Activated T-helper 1 cell treated with Interleukin-2 at 50 U/mL for 16 hours (primary cell): ENCODE data around the gene TLE5.
"Not testable (repeated sequence)": the region's sequence is repeated elsewhere in the genome, so short reads cannot be mapped to it uniquely, and the experiment has no call there.

Experiments used
- DNase-seq: peaks from one replicate; pipeline ENCODE4 v3.0.0-alpha.2; 2020; ENCODE audit warnings: low read depth

Gene TLE5

GRCh38 chr19:3061182-3062161 lies 823 bp downstream of the TLE5 start:
- peak; percentile 79 for DNase-seq

DNA sequence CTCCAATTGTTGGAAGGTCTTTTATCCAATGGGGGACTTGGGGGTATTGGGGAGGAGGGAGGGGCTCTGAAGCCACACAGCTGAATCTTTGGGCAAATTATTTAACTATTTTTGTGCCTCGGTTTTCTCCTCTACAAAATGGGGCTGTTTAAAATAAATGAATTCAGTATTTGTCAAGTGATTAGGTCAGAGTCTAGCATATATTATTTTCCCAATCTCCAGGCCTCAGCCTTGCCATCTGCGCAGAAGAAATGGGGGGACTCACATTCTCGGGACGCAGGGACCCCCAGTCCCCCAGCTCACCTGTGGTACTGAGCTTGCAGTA lies 1.5 kb downstream of the TLE5 start:
- DNase-seq, result no peak

DNA sequence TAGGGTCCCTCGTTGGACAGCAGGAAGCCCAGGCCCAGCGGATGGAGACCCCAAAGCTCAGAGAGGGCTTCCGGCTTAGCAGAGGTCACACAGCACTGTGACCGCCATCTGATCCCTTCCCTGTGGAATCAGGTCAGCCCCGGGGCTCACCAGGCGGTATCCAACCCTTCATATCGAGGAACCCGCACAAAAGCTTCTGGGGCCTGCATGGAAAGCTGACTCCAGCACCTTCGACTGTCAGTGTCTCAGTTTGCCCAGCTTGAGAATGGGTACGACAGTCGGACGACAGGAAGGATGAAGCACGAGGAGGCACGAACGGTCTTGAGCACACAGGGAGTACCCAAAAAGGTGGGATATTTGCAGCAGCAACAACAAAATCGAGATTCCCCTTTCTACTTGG lies 2.6 kb downstream of the TLE5 start:
- DNase-seq, result no peak

- no peak for DNase-seq
Measured at GRCh38 chr19:3058821-3059314, 3.4 kb downstream of the TLE5 start.

GRCh38 chr19:3058009-3058820 lies 4.1 kb downstream of the TLE5 start:
- DNase-seq, result no peak

GRCh38 chr19:3057275-3057714 lies 5.0 kb downstream of the TLE5 start:
- no peak for DNase-seq

DNA sequence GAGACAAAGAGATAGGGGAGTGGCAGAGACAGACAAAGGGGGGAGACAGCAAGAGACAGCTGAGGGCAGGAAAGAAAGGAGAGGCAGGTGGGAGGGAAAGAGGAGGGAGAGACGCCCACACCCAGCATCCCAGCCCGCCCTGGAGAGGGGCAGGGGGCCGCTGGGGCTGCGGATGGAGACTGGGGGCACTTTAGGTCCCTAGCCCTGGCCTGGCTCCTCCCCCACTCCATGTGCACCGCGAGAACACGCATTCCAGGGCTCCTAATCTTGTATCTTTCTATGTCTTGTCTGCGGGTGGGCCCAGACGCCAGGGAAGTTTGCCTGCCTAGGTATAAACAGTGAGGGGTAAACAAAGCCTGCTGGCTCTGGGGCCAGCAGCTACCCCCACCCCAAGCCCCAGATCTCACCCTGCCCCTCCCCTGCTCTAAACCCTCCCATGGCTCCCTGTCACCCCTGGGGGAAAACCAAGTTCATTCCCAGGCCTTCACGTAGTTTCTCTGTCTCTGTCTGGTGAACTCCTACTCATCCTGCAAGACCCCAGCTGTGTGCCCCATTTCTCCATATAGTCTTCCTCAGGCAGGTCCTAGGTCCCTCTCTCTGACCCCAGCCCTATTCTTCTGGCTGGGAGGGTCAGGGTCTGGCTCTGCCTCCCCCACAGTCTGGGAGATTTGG lies 5.7 kb downstream of the TLE5 start:
- no peak for DNase-seq

DNA sequence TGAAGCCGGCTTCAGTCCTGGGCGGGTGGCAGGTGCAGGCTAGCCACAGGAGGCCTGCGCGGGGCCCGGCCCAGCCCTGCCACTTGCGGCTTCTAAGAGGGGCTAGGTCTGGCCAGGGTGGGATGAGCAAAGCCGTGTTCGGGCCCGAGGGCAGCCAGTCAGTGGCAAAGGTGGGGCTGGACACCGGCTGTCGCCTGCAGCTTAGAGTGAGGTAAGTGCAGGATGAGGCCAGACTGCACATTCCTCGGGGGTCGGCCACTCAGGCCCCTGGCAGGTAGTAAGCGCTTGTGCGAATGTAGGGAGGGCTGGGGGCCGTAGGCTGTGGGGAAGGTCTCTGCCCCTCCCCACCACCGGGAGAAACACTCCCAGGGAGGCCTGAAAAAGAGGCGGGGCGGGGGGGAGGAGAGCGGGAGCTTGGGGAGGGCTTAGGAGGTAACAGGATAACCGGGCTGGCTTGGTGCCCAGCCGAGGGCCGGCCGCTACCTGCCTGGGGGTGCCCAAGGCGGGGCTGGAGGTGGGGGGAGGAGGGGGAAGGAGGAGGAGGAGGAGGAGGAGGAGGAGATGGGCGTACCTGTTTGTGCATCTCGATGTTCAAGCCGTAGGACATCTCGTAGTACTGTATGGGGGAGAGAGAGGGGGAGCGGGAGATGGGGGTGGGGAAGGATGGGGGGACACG lies 6.4 kb downstream of the TLE5 start:
- no peak for DNase-seq

- no peak for DNase-seq
Measured at GRCh38 chr19:3054972-3055740, 7.1 kb downstream of the TLE5 start.

- DNase-seq, result no peak
Measured at GRCh38 chr19:3054265-3054971, 7.9 kb downstream of the TLE5 start.

GRCh38 chr19:3053780-3054179 lies 8.5 kb downstream of the TLE5 start:
- no peak for DNase-seq

DNA sequence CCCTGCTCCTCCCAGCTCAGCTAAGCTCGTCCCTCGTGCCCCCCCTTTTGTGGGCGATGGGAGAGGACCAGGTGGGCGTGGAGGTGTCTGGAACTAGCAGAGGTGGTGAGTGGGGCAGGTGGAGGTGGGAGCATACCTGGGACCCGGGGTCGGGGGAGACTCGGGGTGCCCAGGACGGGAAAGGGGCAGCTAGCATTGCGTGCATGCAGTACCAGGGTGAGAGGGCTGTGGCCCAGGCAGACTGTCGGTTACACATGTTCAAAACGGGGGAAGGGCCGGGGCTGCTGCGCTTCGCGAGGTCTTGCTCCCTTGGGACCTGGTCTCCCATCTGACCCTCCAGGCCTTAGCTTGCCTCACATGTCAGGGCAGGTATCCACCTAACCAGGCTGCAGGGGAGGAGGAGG lies 9.1 kb downstream of the TLE5 start:
- no peak for DNase-seq

GRCh38 chr19:3050016-3050415 lies 12.3 kb downstream of the TLE5 start:
- not testable (repeated sequence) for DNase-seq

DNA sequence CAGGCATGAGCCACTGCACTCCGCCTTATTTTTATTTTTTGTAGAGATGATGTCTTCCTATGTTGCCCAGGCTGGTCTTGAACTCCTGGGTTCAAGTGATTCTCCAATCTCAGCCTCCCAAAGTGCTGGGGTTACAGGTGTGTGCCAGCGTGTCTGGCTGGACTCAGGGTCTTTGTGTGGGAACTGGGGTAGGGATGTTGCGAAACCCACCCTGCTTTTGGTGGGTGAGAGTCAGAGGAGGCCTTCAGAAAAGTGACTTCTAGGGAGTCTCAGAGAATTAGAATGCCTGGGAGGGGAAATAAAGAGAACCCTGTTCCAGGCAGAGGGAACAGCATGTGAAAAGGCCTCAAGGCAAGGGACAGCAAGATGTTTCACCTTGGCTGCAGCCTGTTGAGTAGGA lies 13.2 kb downstream of the TLE5 start:
- no peak for DNase-seq

DNA sequence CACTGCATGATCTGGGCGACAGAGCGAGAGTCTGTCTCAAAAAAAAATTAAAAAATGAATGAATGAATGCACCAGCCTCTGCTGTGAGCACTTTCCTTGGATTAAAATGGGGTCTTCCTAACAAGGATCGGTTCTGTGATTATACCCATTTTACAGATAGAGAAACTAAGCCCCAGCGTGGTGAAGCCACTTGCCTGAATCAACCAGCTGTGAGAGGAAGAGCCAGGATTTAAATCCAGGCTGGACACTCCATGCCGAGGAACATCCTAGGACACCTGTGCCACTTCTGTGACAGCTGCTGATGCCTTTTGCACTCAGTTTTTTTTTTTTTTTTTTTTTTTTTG lies 14.1 kb downstream of the TLE5 start:
- no peak for DNase-seq

DNA sequence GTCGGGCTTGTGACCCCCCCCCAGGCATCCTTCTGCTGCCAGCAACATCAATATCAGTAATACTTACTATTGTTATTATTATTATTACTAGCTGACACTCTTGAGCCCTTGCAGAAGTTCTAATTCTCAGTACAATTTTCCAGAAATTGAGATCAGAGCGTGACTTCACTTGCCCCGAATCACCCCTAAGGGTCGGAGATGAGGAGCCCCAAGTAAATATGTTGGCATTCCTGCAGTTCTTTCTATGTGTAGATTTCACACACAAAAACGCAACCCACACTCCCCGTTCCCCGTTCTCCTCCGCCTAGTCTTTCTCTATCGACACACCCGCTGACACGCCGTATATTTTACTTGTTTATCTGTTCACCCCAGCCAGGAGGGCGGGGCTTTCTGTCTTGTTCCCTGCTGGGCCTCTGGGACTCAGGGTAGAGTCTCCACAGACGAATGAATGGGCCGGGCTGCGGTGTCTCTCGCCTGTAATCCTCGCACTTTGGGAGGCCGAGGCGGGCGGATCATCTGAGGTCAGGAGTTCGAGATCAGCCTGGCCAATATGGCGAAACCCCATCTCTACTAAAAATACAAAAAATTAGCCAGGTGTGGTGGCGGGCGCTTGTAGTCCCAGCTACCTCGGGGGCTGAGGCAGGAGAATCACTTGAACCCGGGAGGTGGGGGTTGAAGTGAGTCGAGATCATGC lies 14.7 kb downstream of the TLE5 start:
- peak; percentile 56 for DNase-seq

- no peak for DNase-seq
Measured at GRCh38 chr19:3046698-3047495, 15.4 kb downstream of the TLE5 start.

DNA sequence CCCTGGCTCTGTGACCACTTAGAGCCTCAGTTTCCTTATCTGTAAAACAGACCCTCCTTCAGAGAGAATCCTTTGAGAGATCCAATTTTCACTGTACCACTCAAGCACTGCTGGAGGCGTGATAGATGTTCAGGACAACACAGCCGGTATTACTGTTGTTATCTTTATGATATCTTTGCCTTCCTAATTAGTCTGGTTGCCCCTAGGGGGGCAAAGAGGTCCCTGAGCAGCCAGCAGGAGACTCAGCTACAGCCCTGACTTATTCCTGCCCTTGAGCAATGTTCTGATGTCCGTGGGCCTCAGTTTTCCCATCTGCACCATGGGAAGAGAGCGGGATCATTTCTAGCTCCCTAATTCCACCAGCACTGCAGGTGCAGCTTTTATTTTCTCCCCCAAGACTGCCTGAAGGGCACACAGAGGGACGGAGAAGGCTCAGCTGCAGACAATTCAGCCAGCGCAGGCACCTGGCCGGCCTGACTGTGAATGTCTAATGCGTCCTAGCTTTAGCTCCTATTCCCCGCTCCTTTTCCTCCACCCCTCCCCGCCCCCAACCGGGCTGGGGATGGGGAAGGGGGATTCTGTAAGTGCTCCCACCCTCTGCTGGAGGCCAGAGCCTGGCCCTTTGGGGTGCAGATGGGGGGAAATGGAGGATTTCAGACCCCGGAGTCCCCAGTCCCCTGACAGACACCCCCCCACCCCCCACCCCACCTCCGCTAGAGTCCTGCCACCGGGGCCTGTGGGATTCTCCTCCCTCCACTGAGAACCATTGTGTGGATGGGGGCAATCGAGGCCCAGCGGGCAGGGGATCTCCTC lies 16.2 kb downstream of the TLE5 start:
- DNase-seq, result no peak
